GM18498 (cell line): ENCODE data around the gene PRICKLE1.

Source experiments
- ATAC-seq: cut with Tn5 transposase; IDR thresholded peaks from one replicate; pipeline ENCODE4 v1.9.1; 2021; ENCODE audit warnings: mild to moderate bottlenecking, moderate library complexity; ENCODE audit not compliant: unreplicated experiment

Gene PRICKLE1

GRCh38 chr12:42462486-42462885, 127.1 kb downstream of the PRICKLE1 start:
- ATAC-seq = no peak

DNA sequence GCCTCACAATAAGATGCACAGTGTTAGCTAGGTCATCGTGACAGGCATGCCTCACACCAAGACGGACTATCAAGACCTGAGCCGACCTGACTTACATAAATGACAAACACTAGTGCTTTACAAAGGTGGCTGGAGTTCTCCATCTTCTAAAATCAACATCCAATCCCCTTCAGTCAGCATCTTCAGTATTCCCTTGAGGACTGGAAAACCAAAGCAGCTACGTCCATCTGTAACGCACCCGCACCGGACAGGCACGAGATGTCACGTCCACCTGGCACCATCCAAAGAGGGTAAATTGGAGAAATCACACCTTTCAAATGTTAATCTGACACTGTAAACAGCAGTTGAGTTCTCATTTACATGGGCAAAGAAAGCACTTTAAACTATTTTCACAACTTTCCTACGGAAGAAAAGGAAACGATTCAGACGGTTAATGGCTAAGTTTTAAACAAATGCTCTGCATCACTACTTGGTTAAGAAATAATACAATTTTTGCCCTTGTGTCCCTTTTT, 130.2 kb downstream of the PRICKLE1 start:
- ATAC-seq = no peak

DNA sequence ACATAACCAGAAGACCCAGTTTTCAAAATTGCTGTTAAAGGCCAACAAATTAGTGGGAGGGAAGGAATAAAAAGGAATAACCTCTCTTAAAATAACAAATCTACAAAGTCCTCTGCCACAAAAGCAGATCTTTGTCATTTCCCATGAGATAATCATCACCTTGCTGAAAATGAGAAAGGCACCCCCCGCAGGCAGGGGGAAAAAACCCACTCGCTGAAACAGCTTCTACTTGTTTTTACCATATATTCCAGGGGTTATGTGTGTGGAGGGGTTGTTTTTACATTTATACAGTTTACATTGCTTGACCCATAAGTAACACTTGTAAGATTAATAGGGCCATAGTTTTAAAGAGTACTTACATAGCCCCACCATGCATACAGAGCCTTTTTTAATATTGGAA, 131.0 kb downstream of the PRICKLE1 start:
- ATAC-seq = no peak

GRCh38 chr12:42450248-42450647, 139.3 kb downstream of the PRICKLE1 start:
- peak; percentile 61 for ATAC-seq

GRCh38 chr12:42448841-42449240, 140.7 kb downstream of the PRICKLE1 start:
- ATAC-seq = no peak

- ATAC-seq = no peak
These were observed 142.2 kb downstream of the PRICKLE1 start for GRCh38 chr12:42447371-42447786.

- ATAC-seq = no peak
These were observed 142.8 kb downstream of the PRICKLE1 start for GRCh38 chr12:42446761-42447160.

GRCh38 chr12:42445891-42446290, 143.7 kb downstream of the PRICKLE1 start:
- ATAC-seq = no peak

- ATAC-seq = no peak
These were observed 145.2 kb downstream of the PRICKLE1 start for GRCh38 chr12:42444192-42444943.

GRCh38 chr12:42442888-42443287, 146.7 kb downstream of the PRICKLE1 start:
- ATAC-seq = no peak

DNA sequence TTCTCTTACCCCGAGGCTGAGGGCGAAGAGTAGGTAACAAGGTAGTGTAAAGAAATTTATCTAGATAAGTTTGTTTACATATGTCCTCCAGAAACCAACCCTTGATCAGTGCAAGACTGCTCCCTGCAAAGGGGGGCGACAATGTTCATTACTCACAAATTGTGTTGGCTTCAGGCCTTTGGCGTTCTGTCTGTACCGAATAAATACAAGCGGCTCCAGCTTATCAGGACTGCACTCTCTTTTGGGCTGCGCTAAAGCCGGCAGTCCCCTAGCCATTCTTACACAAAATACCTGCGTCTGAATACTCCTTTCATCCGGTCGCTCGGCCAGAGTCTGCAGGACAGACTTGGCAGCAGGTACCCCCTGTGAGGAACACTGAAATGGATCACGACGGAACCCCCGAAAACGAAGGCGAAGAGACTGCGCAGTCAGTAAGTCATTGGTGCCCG, 147.2 kb downstream of the PRICKLE1 start:
- no peak for ATAC-seq

DNA sequence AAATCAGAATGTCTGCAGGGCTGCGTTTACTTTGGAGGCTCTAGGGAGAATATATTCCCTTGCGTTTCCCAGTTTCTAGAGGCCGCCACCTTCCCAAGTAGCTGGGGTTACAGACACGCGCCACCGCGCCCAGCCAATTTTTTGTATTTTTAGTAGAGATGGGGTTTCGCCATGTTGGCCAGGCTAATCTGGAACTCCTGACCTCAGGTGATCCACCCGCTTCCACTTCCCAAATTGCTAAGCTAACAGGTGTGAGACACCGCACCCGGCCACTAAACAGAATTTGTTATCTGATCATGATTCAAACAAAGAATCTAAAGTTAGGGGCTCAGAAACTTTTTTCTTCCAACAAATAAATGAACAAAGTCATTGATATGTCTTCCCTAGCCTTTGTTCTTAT, 148.9 kb downstream of the PRICKLE1 start:
- ATAC-seq = no peak

- ATAC-seq = no peak
These were observed 156.9 kb downstream of the PRICKLE1 start for GRCh38 chr12:42432517-42433140.

GRCh38 chr12:42428850-42429249, 160.7 kb downstream of the PRICKLE1 start:
- ATAC-seq = no peak

DNA sequence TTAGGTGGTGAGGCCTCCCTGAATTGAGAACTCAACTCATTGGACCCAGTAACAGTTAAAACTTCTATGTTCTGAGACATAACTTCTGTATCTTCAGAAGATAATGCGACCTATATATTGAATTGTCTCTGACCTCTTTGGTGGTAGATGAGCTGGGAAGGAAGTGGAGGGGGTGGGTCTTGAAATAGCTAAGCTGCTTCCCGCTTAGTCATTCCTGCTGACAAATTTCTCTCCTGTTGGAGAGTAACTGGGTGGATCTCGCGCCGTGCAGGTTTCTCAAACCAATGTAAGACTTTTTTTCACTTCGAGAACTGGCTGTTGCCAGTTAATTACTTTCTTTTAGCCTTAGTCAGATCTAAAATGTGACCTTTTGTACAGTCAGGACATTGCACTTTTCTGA, 162.8 kb downstream of the PRICKLE1 start:
- no peak for ATAC-seq

DNA sequence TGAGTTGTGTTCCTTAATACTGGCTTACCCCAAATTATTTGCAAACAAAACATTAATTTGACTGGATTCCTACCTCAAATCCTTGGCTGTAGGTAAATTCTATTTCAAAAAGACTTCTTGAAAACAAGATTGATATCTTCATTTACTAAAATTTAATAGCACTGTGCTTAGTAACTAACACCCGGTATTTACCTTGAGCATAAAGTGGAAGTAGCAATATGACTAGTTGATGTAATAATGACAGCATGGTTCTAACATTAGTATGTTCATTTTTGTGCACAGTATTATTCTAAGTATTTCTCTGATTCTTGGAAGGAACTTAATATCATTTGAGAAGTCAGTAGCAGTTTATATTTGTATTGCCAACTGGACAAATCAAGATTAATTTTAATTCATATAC, 166.8 kb downstream of the PRICKLE1 start:
- ATAC-seq = no peak

DNA sequence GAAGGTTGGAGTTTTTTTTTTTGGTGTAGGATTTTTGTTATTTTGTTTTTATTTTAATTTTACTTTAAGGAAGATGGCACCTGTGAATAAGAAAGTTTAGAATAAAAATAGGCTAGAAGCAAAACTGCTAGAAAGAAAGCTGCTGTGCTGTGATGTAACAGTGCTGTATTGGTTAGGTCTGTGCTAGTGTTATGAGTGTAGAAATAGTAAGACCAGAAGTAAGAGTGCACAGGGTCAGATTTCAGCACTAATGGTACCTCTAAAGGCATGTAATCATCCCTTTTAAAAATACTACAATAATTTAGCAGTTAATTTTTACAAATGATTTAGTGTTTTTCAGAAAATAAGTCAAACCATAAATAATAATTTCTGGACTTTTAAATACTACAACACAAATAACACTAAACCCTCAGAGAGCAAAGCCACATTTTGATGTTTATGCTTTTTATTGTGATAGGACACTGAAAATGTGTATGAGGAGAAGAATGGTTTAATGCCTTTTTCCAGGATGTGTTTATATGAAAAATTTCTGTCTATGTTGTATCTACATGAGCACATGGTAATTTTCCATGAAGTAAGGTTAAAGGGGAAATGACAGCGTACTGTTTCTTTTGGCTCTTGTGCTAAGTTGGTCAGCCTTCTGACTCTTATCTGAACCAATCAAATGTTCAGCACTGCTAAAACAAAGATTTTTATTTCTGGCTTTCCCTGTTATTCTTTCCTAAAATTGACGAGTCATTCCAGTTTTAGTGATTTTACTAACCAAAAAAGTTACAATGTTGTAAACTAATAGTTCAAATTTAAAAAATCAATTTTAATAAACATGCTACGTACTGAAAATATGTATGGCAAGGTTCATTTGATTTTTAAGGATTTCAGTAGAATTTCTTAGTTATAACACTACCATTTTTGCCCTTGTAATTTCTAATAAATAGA, 167.4 kb downstream of the PRICKLE1 start:
- peak; percentile 96 for ATAC-seq

DNA sequence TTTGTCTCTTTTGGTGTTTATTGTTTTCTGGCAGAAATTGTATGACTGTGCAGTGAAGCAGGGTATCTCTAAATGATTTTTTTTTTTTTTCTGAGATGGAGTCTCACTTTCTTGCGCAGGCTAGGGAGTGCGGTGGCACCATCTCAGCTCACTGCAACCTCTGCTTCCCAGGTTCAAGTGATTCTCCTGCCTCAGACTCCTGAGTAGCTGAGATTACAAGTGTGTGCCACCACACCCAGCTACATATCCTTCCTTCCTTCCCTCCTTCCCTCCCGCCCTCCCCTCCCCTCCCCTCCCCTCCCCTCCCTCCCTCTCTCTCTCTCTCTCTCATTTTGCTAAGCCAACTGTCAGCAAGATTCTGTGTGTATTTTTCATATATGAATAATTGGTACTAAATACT, 169.2 kb downstream of the PRICKLE1 start:
- ATAC-seq = no peak

GRCh38 chr12:42410340-42410739, 179.2 kb downstream of the PRICKLE1 start:
- no peak for ATAC-seq

GRCh38 chr12:42409471-42409870, 180.1 kb downstream of the PRICKLE1 start:
- ATAC-seq = no peak

GRCh38 chr12:42407306-42407705, 182.2 kb downstream of the PRICKLE1 start:
- no peak for ATAC-seq
